Suprapubic skin (tissue), 4 donors: ENCODE data around the gene FNDC1. TPM values are rescaled to one million over a fixed set of nuclear protein-coding genes. Genes with fewer than 3 reads are reported as not detected.

Experiments used
- DNase-seq, 2 donors: peaks; one replicate each; pipeline ENCODE4 v3.0.0-alpha.2; 2019; ENCODE audit warnings: low spot score in 2 of 2
- H3K27ac ChIP-seq: fragments of 200-600 bp; sonication (generic); one replicate; pipeline ENCODE4 v1.5.1; 2019
- H3K27me3 ChIP-seq: fragments of 200-600 bp; sonication (generic); one replicate; pipeline ENCODE4 v1.5.1; 2019
- H3K36me3 ChIP-seq: fragments of 200-600 bp; sonication (generic); one replicate; pipeline ENCODE4 v1.5.1; 2019
- H3K4me1 ChIP-seq: fragments of 200-600 bp; sonication (generic); one replicate; pipeline ENCODE4 v1.5.1; 2019
- H3K4me3 ChIP-seq: fragments of 200-600 bp; sonication (generic); one replicate; pipeline ENCODE4 v1.5.1; 2019; ENCODE audit warnings: mild to moderate bottlenecking
- H3K9me3 ChIP-seq: fragments of 200-600 bp; sonication (generic); one replicate; pipeline ENCODE4 v1.5.1; 2019
- EP300 ChIP-seq: sonication (generic); formaldehyde crosslinking; IDR thresholded peaks from one replicate; pipeline ENCODE4 v1.6.1; 2017; ENCODE audit warnings: antibody characterized with exemption
- POLR2A ChIP-seq, 2 donors: fragments of 450-650 bp; IDR thresholded peaks; one replicate each; pipeline ENCODE4 v1.6.1; 2017; ENCODE audit warnings: antibody characterized with exemption in 2 of 2, mild to moderate bottlenecking in 2 of 2, moderate library complexity in 2 of 2
- POLR2AphosphoS5 ChIP-seq, 3 donors: sonication (generic); formaldehyde crosslinking; IDR thresholded peaks; one replicate each; pipeline ENCODE4 v1.6.1; 2017; ENCODE audit warnings: antibody characterized with exemption in 3 of 3
- WGBS: methylation state at CpG from one replicate; pipeline ENCODE4 v1.1.5; 2018; 5-methylcytosine and 5-hydroxymethylcytosine counted together
- total RNA-seq, 4 donors: library from RNA; depleted of rRNA; stranded (reverse); fragments of >200 nt; gene quantifications; one replicate each; pipeline ENCODE4 v1.1.0, GENCODE V29; 2016
- TF ChIP-seq, protein P1 (sequence below), 2 donors: fragments of 200-600 bp in 1 of 2; fragments of 450-650 bp in 1 of 2; sonication (generic) in 1 of 2; IDR thresholded peaks; one replicate each; pipeline ENCODE4 v1.5.1; 2016 to 2019; ENCODE audit warnings: antibody characterized with exemption in 2 of 2, mild to moderate bottlenecking in 1 of 2, moderate library complexity in 1 of 2

Gene FNDC1
- total RNA-seq, 4 donors from 2014 or later, result 0.13 to 0.89 (median 0.15) TPM; not detected in 1

DNA sequence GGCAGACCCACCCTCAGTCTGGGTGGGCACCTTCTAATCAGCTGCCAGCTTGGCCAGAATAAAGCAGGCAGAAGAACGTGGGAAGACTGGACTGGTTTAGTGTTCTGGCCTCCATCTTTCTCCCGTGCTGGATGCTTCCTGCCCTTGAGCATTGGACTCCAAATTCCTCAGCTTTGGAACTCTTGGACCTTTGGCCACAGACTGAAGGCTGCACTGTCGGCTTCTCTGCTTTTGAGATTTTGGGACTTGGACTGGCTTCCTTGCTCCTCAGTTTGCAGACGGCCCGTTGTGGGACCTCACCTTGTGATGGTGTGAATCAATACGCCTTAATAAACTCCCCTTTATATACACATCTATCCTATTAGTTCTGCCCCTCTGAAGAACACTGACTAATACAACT lies 20.6 kb upstream of the FNDC1 start:
- WGBS, result 75% methylated on average over 6 of the region's 6 CpGs
- no peaks in the 10 kb centered on the region for H3K36me3 ChIP-seq
- no peaks in the 10 kb centered on the region for H3K9me3 ChIP-seq
- H3K4me3 ChIP-seq, result no peak overlapping the region
- TF ChIP-seq EP300 (no peak), POLR2AphosphoS5 (IDR thresholded peaks at IDR 0.05) (no peak), POLR2A (IDR thresholded peaks at IDR 0.05) (no peak)
- TF ChIP-seq, protein P1, sequence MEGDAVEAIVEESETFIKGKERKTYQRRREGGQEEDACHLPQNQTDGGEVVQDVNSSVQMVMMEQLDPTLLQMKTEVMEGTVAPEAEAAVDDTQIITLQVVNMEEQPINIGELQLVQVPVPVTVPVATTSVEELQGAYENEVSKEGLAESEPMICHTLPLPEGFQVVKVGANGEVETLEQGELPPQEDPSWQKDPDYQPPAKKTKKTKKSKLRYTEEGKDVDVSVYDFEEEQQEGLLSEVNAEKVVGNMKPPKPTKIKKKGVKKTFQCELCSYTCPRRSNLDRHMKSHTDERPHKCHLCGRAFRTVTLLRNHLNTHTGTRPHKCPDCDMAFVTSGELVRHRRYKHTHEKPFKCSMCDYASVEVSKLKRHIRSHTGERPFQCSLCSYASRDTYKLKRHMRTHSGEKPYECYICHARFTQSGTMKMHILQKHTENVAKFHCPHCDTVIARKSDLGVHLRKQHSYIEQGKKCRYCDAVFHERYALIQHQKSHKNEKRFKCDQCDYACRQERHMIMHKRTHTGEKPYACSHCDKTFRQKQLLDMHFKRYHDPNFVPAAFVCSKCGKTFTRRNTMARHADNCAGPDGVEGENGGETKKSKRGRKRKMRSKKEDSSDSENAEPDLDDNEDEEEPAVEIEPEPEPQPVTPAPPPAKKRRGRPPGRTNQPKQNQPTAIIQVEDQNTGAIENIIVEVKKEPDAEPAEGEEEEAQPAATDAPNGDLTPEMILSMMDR (IDR thresholded peaks at IDR 0.05), result no peak
- H3K4me1 ChIP-seq, result peaks cover 5% of the 10 kb centered on the region
- no peak overlapping the region for H3K27ac ChIP-seq
- no peaks in the 10 kb centered on the region for H3K27me3 ChIP-seq
- no peak for DNase-seq

DNA sequence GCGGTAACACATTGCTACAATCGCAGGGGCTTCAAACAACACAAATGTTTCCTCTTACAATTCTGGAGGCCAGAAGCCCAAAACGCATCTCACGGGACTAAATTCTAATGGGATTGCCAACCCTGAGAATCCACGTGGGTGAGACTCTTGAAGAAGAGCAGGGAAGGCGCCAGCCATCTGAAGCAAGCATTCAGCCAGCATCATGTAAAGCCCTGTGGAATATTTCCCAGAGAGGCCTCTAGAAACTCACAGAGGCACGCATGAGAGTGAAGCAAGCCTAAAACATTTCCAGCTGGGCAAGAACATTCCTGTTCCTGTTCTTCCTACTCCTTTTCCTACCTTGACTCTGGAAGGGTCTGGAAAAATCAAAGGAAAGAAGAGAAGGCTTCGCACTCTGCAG lies 19.6 kb upstream of the FNDC1 start:
- H3K4me3 ChIP-seq, result no peak overlapping the region
- TF ChIP-seq POLR2A (IDR thresholded peaks at IDR 0.05) (no peak), POLR2AphosphoS5 (IDR thresholded peaks at IDR 0.05) (no peak), EP300 (no peak)
- TF ChIP-seq, protein P1 (IDR thresholded peaks at IDR 0.05), result no peak
- H3K36me3 ChIP-seq, result no peaks in the 10 kb centered on the region
- H3K9me3 ChIP-seq, result no peaks in the 10 kb centered on the region
- DNase-seq, result no peak
- peaks cover 5% of the 10 kb centered on the region for H3K4me1 ChIP-seq
- WGBS, result 62% methylated on average over 8 of the region's 8 CpGs
- H3K27ac ChIP-seq, result no peak overlapping the region
- H3K27me3 ChIP-seq, result no peaks in the 10 kb centered on the region

DNA sequence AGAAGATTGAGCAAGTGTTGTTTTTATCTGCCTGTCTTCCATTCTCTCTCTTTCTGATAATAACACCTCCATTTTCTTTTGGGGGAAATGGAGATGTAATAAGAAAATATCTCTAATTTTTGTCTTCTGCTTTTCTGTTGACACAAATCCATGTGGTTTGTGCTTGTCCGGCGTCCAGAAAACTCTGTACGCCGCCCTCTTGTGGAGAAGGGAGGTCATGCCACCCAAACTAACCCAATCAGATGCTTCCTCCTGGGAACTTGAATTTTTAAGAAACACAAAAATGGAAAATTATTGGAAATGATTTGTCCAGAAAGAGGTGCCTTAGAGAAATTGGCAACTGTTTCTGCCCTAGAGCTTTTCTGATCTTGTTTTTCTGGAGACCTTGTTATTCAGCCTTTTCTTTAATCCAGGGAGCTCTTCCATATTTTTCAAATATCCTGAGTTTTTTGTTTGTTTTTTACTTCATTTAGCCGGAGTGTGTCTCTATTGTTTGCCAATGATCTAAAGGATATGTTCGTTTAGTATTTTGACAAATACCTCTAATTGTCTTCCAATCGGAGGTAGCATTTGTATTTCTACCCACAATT lies 17.8 kb upstream of the FNDC1 start:
- Histone ChIP-seq H3K9me3 (peaks cover 2% of the 10 kb centered on the region), H3K36me3 (no peaks in the 10 kb centered on the region), H3K27me3 (no peaks in the 10 kb centered on the region), H3K27ac (no peak overlapping the region), H3K4me1 (peaks cover 5% of the 10 kb centered on the region), H3K4me3 (no peak overlapping the region)
- WGBS, result 23% methylated on average over 7 of the region's 7 CpGs
- TF ChIP-seq, protein P1 (IDR thresholded peaks at IDR 0.05), result peak; percentile 53 to 84
- TF ChIP-seq POLR2A (IDR thresholded peaks at IDR 0.05), result no peak
- TF ChIP-seq POLR2AphosphoS5 (IDR thresholded peaks at IDR 0.05), result no peak
- no peak for DNase-seq

DNA sequence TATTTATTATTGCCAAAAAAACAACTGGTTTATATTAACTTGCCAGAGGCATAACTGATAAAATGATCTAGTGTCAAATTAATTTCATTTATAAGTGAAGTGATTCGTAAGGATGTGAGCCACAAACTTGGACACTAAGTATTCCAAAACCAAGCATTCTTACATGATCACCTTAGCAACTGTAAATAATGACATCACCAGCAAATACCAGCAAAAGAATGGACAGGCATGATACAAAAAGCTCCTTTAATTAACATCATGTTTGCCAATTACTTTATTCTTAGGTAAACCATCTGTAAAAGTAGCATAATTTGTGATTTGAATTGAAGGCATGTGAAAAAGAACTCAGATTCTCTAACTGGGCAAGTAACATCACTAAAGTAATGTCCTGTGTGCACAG lies 17.2 kb upstream of the FNDC1 start:
- Histone ChIP-seq H3K4me1 (peaks cover 5% of the 10 kb centered on the region), H3K9me3 (peaks cover 4% of the 10 kb centered on the region), H3K36me3 (no peaks in the 10 kb centered on the region), H3K27ac (peak overlapping the region; percentile 35), H3K4me3 (no peak overlapping the region), H3K27me3 (no peaks in the 10 kb centered on the region)
- no peak for DNase-seq
- 33% methylated on average over 1 of the region's 1 CpG for WGBS
- TF ChIP-seq EP300 (no peak), POLR2AphosphoS5 (IDR thresholded peaks at IDR 0.05) (no peak), POLR2A (IDR thresholded peaks at IDR 0.05) (no peak)
- TF ChIP-seq, protein P1 (IDR thresholded peaks at IDR 0.05), result no peak

DNA sequence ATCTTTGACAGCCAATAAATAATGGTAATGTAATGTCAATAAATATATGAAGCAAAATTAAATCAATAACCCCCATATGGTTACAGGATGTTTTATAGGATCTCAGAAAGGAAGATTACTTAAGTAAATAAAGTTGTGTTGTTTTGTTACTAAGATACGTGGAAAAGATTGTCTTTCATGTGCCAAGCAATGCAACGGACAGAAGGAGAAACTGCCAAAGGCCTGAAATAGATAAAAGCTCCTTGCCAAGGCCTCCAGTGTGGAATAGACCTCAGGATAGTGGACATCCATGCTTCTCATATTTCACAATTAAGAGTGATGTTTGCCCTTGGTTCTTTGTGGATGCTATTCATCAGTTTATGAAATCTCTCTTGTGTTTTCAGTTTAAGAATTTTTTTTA lies 16.4 kb upstream of the FNDC1 start:
- H3K36me3 ChIP-seq, result no peaks in the 10 kb centered on the region
- peaks cover 5% of the 10 kb centered on the region for H3K4me1 ChIP-seq
- DNase-seq, result no peak
- H3K27ac ChIP-seq, result peak overlapping the region; percentile 35
- TF ChIP-seq POLR2A (IDR thresholded peaks at IDR 0.05) (no peak), EP300 (no peak), POLR2AphosphoS5 (IDR thresholded peaks at IDR 0.05) (no peak)
- TF ChIP-seq, protein P1 (IDR thresholded peaks at IDR 0.05), result no peak
- 30% methylated on average over 2 of the region's 2 CpGs for WGBS
- H3K4me3 ChIP-seq, result no peak overlapping the region
- peaks cover 4% of the 10 kb centered on the region for H3K9me3 ChIP-seq
- no peaks in the 10 kb centered on the region for H3K27me3 ChIP-seq
